Daoy (cell line): Measurements from ENCODE around the gene AKR1C3. TPM values are rescaled to one million over a fixed set of nuclear protein-coding genes. Genes with fewer than 3 reads are reported as not detected.
"Not testable (repeated sequence)": the region's sequence is repeated elsewhere in the genome, so short reads cannot be mapped to it uniquely, and the experiment has no call there.

Experiments
- DNase-seq: peaks from one replicate; pipeline ENCODE4 v3.0.0-alpha.2; 2015; ENCODE audit warnings: low read depth
- total RNA-seq: library from RNA; depleted of rRNA; stranded (reverse); fragments of >200 nt; shearing (Covaris generic); gene quantifications from 2 replicates; pipeline ENCODE4 v1.2.3, GENCODE V29; 2014; rRNA removed

The AKR1C3 gene
- total RNA-seq, 1 experiment from 2014 or later, result 4.3 TPM

- no peak for DNase-seq
These were observed 42.4 kb downstream of the AKR1C3 start for GRCh38 chr10:5136468-5137087.

DNA sequence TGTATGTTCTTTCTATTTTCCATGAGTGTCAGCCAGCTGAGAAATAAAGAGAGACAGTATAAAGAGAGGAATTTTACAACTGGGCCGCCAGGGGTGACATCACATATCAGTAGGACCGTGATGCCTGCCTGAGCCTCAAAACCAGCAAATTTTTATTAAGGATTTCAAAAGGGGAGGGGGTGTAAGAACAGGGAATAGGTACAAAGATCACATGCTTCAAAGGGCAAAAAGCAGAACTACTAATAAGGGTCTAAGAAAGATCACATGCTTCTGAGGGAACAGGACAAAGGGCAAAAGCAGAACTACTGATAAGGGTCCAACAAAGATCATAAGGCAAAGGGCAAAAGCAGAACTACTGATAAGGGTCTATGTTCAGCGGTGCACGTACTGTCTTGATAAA lies 43.5 kb downstream of the AKR1C3 start:
- DNase-seq, result not testable (repeated sequence)

GRCh38 chr10:5142199-5142598 lies 48.0 kb downstream of the AKR1C3 start:
- no peak for DNase-seq

DNA sequence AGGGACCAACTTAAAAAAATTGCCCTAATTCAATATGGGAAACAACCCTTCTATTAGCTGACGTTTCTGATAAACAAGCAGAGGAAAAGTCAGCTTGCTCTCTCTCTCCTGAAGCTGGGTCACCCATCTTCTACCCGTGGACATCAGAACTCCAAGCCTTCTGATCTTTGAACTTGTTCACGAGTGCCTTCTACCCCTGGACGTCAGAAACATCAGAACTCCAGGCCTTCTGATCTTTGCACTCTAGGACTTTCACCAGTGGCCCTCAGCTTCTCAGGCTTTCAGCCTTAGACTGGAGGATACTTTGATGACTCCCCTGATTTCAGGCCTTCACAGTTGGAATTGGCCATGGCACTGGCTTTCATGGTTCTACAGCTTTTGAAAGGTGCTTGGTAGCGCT lies 48.9 kb downstream of the AKR1C3 start:
- DNase-seq, result no peak

- no peak for DNase-seq
These were observed 52.7 kb downstream of the AKR1C3 start for GRCh38 chr10:5146920-5147254.

- DNase-seq, result no peak
These were observed 53.2 kb downstream of the AKR1C3 start for GRCh38 chr10:5147255-5147980.

GRCh38 chr10:5147981-5148677 lies 53.9 kb downstream of the AKR1C3 start:
- no peak for DNase-seq

- DNase-seq, result no peak
These were observed 54.4 kb downstream of the AKR1C3 start for GRCh38 chr10:5148678-5149032.

DNA sequence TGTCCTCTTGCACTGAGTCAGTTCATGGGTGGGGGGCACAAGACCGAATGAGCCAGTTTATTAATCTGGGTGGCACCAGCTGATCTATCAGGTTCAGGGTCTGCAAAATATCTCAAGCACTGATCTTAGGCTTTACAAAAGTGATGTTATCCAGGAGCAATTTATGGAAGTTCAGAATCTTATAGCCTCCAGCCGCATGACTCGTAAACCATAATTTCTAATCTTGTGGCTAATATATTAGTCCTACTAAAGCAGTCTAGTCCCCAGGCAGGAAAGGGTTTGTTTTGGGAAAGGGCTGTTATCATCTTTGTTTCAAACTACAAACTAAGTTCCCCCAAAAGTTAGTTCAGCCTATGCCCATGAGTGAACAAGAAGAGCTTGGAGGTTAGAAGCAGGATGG lies 56.9 kb downstream of the AKR1C3 start:
- DNase-seq, result no peak

DNA sequence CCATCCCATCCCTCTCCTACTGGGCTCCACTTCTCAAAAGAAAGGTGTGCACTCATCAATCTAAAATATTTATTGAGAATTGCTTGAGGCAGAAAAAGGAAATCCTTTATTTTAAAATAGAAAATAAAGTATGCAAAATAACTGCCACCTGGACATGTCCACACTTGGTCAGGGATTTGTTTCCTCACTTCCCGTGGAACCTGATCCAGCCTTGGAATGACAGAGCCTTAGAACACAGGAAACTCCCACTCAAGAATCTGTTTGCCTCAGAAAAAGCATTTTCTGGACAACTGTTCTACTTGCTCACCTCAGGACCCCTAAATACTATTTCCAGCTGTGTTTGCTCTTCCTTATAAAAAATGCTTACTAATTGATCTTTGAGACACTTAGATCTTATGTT lies 61.7 kb downstream of the AKR1C3 start:
- DNase-seq, result no peak

Other genes starting within 250 kb of the AKR1C3 start
- 0.40 and 0.51 TPM in 2 replicates for gene AKR1C1, start 131.0 kb upstream of the AKR1C3 start, total RNA-seq
- 1.4 and 1.9 TPM in 2 replicates for gene AKR1C2, start 90.6 kb upstream of the AKR1C3 start, total RNA-seq
- not detected in 2 replicates for gene AKR1C8, start 90.7 kb downstream of the AKR1C3 start, total RNA-seq
- gene AKR1C4, start 102.4 kb downstream of the AKR1C3 start, total RNA-seq, result not detected in 2 replicates